ENCODE results near the gene CNBP. TPM values are rescaled to one million over a fixed set of nuclear protein-coding genes. Genes with fewer than 3 reads are reported as not detected.

Gene CNBP
- 1,000 to 10,000 TPM in 2 of 4 donors, 100 to 1,000 TPM in 2; 784 to 1,263 (median 979) TPM for total RNA-seq

DNA sequence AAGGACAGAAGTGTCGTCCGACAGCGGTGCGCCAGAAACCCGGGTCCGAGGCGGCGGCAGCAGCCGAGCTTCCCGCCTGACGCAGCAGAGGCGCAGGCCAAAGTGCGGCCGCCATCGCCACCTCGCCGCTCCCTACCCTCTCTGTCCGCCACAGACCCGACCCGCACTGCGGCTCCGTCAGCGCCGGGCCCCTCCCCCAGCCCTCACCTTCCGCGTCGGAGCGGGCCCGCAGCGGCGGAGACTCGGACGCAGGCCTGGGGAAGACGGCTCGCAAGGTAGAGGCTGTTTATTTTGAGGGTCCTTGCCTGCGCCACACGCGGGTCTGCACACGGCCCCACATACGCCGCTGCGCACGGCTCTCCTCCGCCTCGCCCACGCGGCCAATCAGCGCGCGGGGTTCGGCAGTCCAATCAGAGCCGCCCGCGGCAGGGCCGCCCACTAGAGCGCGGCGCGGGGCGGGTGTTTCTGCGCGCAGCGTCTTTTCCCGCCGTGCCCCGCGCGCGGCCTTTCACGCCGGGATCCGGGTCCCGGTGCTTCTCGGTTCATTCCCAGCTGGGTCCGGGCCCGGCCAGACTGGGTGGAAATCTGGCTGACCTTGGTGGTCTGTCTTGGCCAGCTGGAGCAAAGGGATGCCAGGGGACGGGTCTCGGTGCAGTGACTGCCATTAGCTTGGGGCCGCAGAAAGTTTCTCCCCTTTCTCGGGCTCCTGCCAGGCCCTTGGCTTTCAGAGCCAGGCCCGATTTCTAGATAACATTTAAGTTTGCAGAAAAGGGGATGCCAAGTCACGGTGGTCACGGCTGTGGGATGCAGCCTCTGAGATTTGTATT, at the start of gene CNBP:
TSS of gene CNBP (minus strand) at position 328 of the 827 bp plus-strand sequence. CDS start 12,139 bp downstream, outside the sequence.
- H3K4me1 ChIP-seq, result peaks cover 44 to 52% of the 10 kb centered on the region in 2 donors
- H3K27me3 ChIP-seq, result no peaks in the 10 kb centered on the region
- peaks cover 0 to 3% of the 10 kb centered on the region in 2 donors for H3K36me3 ChIP-seq
- intact Hi-C loops (cut with DNase I; ENCODE audit: low total_unique reads) (loop anchor here (1.0 to 5.0 kb wide), 3 partner anchors 42 to 381 kb away; partner anchors contain the start of gene COPG1), in situ Hi-C loops (cut with MboI; ENCODE audit: low sequenced_read_pairs in 4 of 4) (no loop called here)
- DNase-seq (peak; percentile 92 to 94), ATAC-seq (peak; percentile 64 to 68)
- TF ChIP-seq, protein P1, sequence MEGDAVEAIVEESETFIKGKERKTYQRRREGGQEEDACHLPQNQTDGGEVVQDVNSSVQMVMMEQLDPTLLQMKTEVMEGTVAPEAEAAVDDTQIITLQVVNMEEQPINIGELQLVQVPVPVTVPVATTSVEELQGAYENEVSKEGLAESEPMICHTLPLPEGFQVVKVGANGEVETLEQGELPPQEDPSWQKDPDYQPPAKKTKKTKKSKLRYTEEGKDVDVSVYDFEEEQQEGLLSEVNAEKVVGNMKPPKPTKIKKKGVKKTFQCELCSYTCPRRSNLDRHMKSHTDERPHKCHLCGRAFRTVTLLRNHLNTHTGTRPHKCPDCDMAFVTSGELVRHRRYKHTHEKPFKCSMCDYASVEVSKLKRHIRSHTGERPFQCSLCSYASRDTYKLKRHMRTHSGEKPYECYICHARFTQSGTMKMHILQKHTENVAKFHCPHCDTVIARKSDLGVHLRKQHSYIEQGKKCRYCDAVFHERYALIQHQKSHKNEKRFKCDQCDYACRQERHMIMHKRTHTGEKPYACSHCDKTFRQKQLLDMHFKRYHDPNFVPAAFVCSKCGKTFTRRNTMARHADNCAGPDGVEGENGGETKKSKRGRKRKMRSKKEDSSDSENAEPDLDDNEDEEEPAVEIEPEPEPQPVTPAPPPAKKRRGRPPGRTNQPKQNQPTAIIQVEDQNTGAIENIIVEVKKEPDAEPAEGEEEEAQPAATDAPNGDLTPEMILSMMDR (IDR thresholded peaks at IDR 0.05 in 4 of 5, conservative IDR thresholded peaks at IDR 0.05 in 1 of 5), result no peak
- TF ChIP-seq POLR2A (IDR thresholded peaks at IDR 0.05), result peak; percentile 99 to 100
- H3K9me3 ChIP-seq, result no peaks in the 10 kb centered on the region
- peak within 1 kb of the TSS; percentile 85 to 97 (median 95) for H3K4me3 ChIP-seq
- H3K27ac ChIP-seq, result peak within 1 kb of the TSS; percentile 96 to 100 (median 100)

DNA sequence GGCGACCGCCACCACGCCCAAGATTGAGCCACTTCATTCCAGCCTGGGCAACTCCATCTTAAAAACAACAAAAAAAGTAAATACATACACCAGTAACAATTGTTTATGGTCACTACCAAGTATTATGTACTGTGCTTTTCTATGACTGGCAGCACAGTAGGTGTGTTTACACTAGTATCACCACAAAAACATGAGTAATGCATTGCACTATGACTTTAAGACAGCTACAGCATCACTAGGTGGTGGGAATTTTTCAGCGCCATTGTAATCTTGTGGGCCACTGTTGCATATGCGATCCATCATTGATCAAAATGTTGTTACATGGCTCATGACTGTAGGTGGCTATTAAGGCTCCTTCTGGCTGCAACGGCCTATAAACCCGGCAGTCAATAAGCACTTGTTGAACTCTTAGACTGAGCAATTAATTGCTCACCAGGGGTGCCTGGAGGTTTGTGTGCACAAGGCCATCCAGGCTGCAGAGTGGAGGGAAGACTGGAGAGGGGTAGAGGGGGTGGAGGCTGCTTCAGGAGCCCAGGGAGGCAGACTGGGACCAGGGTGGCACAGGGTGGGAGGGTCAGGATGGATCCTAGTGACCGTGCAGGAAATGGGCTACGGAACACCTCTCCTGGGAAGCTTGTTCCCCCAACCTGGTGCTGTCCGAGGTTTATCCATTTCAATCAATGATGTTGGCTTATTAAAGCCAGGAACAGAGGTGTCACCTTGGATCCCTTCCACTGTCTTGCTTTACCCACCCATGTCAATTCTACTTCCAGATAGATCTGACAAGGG, 47.8 kb upstream of the CNBP start:
- in situ Hi-C loops (cut with MboI; ENCODE audit: low sequenced_read_pairs in 4 of 4) (no loop called here), intact Hi-C loops (cut with DNase I; ENCODE audit: low total_unique reads) (no loop called here)
- no peaks in the 10 kb centered on the region for H3K36me3 ChIP-seq
- H3K4me3 ChIP-seq, result no peak overlapping the region
- peak overlapping the region in 1 of 4 donors; percentile 9 for H3K27ac ChIP-seq
- TF ChIP-seq, protein P1 (IDR thresholded peaks at IDR 0.05 in 4 of 5, conservative IDR thresholded peaks at IDR 0.05 in 1 of 5), result no peak
- TF ChIP-seq POLR2A (IDR thresholded peaks at IDR 0.05), result no peak
- peaks cover 25 to 28% of the 10 kb centered on the region in 2 donors for H3K4me1 ChIP-seq
- no peak for ATAC-seq
- DNase-seq, result no peak
- H3K27me3 ChIP-seq, result no peaks in the 10 kb centered on the region
- H3K9me3 ChIP-seq, result no peaks in the 10 kb centered on the region

DNA sequence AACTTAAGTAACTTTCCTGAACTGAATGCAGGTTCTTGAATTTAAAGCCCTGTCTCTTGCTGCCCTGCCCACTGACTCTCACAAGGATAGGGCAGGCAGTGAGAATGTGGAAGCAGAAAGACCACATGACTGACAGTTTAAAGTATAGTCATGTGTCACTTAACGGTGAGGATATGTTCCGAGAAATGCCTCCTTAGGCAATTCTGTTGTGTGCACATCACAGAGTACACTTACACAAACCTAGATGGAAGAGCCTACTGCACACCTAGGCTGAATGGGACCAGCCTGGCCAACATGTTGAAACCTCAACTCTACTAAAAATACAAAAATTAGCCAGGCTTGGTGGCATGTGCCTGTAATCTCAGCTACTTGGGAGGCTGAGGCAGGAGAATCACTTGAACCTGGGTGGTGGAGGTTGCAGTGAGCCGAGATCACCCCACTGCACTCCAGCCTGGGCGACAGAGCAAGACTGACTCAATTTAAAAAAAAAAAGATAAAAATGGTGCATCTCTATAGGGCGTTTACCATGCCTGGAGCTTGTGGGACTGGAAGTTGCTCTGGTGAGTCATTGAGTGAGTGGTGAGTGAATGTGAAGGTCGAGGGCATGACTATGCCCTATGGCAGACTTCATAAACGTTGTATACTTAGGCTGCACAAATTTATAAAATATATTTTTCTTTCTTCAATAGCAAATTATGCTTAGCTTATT, 46.8 kb upstream of the CNBP start:
- Histone ChIP-seq H3K4me1 (peaks cover 34 to 37% of the 10 kb centered on the region in 2 donors), H3K4me3 (no peak overlapping the region), H3K27ac (peak overlapping the region in 3 of 4 donors; percentile 18 to 53 (median 31)), H3K27me3 (no peaks in the 10 kb centered on the region), H3K9me3 (no peaks in the 10 kb centered on the region), H3K36me3 (no peaks in the 10 kb centered on the region)
- peak in 1 of 2 donors; percentile 19 for ATAC-seq
- in situ Hi-C loops (cut with MboI; ENCODE audit: low sequenced_read_pairs in 4 of 4) (no loop called here), intact Hi-C loops (cut with DNase I; ENCODE audit: low total_unique reads) (no loop called here)
- peak in 1 of 2 donors; percentile 30 for TF ChIP-seq POLR2A (IDR thresholded peaks at IDR 0.05)
- TF ChIP-seq, protein P1 (IDR thresholded peaks at IDR 0.05 in 4 of 5, conservative IDR thresholded peaks at IDR 0.05 in 1 of 5), result no peak
- no peak for DNase-seq

DNA sequence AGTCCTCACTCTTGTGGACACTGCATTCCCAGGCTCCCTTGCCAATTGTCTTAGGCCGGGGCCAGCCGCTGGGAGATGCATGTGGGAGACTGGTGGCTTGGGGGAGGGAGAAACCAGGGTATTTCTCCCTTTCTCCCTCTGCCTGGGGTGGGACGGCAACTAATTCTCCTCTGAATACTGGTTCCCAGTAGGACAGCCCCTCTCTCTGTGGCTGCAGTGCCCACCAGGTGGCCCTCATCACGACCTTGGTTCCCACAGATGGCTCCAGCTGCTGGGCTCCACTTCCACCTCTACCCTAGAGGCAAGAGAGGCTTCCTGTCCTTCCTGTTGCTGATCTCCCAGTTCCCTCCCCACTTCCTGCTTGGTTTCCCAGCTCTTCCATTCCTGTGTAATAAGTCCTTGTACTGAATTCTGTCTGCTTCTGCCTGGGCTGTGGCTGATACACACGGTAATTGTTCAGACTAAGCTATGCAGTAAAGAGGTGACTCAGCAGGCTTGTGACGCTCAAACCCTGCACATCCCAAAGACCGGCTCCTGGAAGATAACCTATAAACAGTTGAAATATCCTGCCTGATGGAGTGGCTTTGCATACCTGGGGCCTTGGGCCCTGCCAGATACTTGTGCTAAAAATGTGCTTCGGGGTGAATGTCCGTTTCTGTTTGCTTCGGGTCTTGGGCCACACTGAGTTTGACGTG, 45.3 kb upstream of the CNBP start:
- Histone ChIP-seq H3K9me3 (no peaks in the 10 kb centered on the region), H3K4me1 (peaks cover 47 to 48% of the 10 kb centered on the region in 2 donors), H3K27ac (peak overlapping the region; percentile 84 to 97 (median 94)), H3K36me3 (no peaks in the 10 kb centered on the region), H3K27me3 (no peaks in the 10 kb centered on the region), H3K4me3 (no peak overlapping the region)
- ATAC-seq (no peak), DNase-seq (no peak)
- in situ Hi-C loops (cut with MboI; ENCODE audit: low sequenced_read_pairs in 4 of 4) (no loop called here), intact Hi-C loops (cut with DNase I; ENCODE audit: low total_unique reads) (loop anchor here (5.0 kb wide), 1 partner anchor 427 kb away; no protein-coding TSS in a partner anchor)
- TF ChIP-seq, protein P1 (IDR thresholded peaks at IDR 0.05 in 4 of 5, conservative IDR thresholded peaks at IDR 0.05 in 1 of 5), result no peak
- no peak for TF ChIP-seq POLR2A (IDR thresholded peaks at IDR 0.05)
